GM10847 (cell line): ENCODE measurements around the gene RAB4A.

Source experiments
- POLR2A ChIP-seq: IDR thresholded peaks from 2 replicates; pipeline ENCODE4 v1.6.1; 2011; ENCODE audit not compliant: insufficient read length; ENCODE audit errors: extremely low read depth

Gene RAB4A

GRCh38 chr1:229349463-229350385, 78.8 kb downstream of the RAB4A start:
- TF ChIP-seq POLR2A: no peak

GRCh38 chr1:229352975-229353374, 82.1 kb downstream of the RAB4A start:
- no peak for TF ChIP-seq POLR2A

- TF ChIP-seq POLR2A: no peak
Observed at GRCh38 chr1:229354226-229354625, 83.3 kb downstream of the RAB4A start.
